ENCODE data around the gene CHERP. TPM values are rescaled to one million over a fixed set of nuclear protein-coding genes. Genes with fewer than 3 reads are reported as not detected.

The CHERP gene
- total and polyA plus RNA-seq, 2 of the 13 experiments (the other 11 are each of a cell fraction or from before 2014, with no cell fraction given): 4.3 to 5.4 TPM

DNA sequence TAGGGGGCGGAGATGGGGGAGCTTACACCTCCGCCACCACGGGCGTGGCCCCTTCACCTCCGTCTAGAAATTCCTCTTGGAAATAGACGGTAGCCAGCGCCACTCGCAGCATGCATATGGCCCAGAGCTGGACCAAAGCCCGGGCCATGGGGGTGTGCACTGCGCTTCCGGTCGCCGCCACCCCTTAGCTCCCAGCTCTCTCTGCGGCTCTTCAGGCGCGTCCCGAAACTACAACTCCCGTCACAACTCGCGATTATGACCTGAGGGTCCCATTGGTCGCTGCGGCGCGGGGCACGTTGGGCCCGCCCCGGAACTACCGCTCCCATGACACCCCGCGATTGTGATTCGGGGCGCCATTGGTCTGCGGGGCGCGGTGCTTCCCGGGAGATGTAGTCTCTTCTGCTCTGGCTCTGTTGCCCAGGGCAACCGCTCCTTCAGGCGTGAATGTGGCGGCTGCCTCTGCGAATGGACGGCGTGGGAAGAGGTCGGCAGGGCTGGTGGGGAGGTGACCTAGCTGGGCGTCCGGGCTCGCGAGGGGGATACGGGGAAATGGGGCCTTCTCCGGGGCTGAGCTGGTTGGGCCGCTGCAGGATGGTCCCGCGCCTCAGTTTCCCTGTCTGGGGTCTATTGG lies 46.1 kb downstream of the CHERP start, which contains the start of the genes C19orf44 and CALR3 (continued):
- TF ChIP-seq, protein P1, sequence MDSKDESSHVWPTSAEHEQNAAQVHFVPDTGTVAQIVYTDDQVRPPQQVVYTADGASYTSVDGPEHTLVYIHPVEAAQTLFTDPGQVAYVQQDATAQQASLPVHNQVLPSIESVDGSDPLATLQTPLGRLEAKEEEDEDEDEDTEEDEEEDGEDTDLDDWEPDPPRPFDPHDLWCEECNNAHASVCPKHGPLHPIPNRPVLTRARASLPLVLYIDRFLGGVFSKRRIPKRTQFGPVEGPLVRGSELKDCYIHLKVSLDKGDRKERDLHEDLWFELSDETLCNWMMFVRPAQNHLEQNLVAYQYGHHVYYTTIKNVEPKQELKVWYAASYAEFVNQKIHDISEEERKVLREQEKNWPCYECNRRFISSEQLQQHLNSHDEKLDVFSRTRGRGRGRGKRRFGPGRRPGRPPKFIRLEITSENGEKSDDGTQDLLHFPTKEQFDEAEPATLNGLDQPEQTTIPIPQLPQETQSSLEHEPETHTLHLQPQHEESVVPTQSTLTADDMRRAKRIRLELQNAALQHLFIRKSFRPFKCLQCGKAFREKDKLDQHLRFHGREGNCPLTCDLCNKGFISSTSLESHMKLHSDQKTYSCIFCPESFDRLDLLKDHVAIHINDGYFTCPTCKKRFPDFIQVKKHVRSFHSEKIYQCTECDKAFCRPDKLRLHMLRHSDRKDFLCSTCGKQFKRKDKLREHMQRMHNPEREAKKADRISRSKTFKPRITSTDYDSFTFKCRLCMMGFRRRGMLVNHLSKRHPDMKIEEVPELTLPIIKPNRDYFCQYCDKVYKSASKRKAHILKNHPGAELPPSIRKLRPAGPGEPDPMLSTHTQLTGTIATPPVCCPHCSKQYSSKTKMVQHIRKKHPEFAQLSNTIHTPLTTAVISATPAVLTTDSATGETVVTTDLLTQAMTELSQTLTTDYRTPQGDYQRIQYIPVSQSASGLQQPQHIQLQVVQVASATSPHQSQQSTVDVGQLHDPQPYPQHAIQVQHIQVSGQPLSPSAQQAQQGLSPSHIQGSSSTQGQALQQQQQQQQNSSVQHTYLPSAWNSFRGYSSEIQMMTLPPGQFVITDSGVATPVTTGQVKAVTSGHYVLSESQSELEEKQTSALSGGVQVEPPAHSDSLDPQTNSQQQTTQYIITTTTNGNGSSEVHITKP (CRISPR knock-in tag; IDR thresholded peaks at IDR 0.05; ENCODE audit: low read depth): peak; percentile 95
- TF ChIP-seq, protein P2, sequence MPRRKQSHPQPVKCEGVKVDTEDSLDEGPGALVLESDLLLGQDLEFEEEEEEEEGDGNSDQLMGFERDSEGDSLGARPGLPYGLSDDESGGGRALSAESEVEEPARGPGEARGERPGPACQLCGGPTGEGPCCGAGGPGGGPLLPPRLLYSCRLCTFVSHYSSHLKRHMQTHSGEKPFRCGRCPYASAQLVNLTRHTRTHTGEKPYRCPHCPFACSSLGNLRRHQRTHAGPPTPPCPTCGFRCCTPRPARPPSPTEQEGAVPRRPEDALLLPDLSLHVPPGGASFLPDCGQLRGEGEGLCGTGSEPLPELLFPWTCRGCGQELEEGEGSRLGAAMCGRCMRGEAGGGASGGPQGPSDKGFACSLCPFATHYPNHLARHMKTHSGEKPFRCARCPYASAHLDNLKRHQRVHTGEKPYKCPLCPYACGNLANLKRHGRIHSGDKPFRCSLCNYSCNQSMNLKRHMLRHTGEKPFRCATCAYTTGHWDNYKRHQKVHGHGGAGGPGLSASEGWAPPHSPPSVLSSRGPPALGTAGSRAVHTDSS (CRISPR knock-in tag; conservative IDR thresholded peaks at IDR 0.05): 0 out of 2 replicates have a peak, but pooled peaks have one; percentile 47
- TF ChIP-seq TAF1 (CRISPR knock-in tag; IDR thresholded peaks at IDR 0.05) (peak; percentile 36; the same call in 1 of the 2 replicates), ZNF746 (CRISPR knock-in tag; IDR thresholded peaks at IDR 0.05) (no peak), GATAD1 (CRISPR knock-in tag; IDR thresholded peaks at IDR 0.05) (peak; percentile 86), NFATC3 (CRISPR knock-in tag; IDR thresholded peaks at IDR 0.05) (0 out of 2 replicates have a peak, but pooled peaks have one; percentile 27), ELF3 (CRISPR knock-in tag; IDR thresholded peaks at IDR 0.05) (peak; percentile 51; the same call in 1 of the 2 replicates), YEATS2 (CRISPR knock-in tag; IDR thresholded peaks at IDR 0.05; ENCODE audit: borderline replicate concordance) (peak; percentile 85)
- TF ChIP-seq, protein P3, sequence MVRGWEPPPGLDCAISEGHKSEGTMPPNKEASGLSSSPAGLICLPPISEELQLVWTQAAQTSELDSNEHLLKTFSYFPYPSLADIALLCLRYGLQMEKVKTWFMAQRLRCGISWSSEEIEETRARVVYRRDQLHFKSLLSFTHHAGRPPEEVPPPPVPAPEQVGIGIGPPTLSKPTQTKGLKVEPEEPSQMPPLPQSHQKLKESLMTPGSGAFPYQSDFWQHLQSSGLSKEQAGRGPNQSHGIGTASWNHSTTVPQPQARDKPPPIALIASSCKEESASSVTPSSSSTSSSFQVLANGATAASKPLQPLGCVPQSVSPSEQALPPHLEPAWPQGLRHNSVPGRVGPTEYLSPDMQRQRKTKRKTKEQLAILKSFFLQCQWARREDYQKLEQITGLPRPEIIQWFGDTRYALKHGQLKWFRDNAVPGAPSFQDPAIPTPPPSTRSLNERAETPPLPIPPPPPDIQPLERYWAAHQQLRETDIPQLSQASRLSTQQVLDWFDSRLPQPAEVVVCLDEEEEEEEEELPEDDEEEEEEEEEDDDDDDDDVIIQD (CRISPR knock-in tag; IDR thresholded peaks at IDR 0.05; ENCODE audit: low read depth): peak; percentile 39; the same call in 1 of the 2 replicates
- TF ChIP-seq, protein P4, sequence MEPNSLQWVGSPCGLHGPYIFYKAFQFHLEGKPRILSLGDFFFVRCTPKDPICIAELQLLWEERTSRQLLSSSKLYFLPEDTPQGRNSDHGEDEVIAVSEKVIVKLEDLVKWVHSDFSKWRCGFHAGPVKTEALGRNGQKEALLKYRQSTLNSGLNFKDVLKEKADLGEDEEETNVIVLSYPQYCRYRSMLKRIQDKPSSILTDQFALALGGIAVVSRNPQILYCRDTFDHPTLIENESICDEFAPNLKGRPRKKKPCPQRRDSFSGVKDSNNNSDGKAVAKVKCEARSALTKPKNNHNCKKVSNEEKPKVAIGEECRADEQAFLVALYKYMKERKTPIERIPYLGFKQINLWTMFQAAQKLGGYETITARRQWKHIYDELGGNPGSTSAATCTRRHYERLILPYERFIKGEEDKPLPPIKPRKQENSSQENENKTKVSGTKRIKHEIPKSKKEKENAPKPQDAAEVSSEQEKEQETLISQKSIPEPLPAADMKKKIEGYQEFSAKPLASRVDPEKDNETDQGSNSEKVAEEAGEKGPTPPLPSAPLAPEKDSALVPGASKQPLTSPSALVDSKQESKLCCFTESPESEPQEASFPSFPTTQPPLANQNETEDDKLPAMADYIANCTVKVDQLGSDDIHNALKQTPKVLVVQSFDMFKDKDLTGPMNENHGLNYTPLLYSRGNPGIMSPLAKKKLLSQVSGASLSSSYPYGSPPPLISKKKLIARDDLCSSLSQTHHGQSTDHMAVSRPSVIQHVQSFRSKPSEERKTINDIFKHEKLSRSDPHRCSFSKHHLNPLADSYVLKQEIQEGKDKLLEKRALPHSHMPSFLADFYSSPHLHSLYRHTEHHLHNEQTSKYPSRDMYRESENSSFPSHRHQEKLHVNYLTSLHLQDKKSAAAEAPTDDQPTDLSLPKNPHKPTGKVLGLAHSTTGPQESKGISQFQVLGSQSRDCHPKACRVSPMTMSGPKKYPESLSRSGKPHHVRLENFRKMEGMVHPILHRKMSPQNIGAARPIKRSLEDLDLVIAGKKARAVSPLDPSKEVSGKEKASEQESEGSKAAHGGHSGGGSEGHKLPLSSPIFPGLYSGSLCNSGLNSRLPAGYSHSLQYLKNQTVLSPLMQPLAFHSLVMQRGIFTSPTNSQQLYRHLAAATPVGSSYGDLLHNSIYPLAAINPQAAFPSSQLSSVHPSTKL (CRISPR knock-in tag; IDR thresholded peaks at IDR 0.05): peak; percentile 23; the same call in 1 of the 2 replicates
- TF ChIP-seq, protein P5, sequence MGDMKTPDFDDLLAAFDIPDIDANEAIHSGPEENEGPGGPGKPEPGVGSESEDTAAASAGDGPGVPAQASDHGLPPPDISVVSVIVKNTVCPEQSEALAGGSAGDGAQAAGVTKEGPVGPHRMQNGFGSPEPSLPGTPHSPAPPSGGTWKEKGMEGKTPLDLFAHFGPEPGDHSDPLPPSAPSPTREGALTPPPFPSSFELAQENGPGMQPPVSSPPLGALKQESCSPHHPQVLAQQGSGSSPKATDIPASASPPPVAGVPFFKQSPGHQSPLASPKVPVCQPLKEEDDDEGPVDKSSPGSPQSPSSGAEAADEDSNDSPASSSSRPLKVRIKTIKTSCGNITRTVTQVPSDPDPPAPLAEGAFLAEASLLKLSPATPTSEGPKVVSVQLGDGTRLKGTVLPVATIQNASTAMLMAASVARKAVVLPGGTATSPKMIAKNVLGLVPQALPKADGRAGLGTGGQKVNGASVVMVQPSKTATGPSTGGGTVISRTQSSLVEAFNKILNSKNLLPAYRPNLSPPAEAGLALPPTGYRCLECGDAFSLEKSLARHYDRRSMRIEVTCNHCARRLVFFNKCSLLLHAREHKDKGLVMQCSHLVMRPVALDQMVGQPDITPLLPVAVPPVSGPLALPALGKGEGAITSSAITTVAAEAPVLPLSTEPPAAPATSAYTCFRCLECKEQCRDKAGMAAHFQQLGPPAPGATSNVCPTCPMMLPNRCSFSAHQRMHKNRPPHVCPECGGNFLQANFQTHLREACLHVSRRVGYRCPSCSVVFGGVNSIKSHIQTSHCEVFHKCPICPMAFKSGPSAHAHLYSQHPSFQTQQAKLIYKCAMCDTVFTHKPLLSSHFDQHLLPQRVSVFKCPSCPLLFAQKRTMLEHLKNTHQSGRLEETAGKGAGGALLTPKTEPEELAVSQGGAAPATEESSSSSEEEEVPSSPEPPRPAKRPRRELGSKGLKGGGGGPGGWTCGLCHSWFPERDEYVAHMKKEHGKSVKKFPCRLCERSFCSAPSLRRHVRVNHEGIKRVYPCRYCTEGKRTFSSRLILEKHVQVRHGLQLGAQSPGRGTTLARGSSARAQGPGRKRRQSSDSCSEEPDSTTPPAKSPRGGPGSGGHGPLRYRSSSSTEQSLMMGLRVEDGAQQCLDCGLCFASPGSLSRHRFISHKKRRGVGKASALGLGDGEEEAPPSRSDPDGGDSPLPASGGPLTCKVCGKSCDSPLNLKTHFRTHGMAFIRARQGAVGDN (CRISPR knock-in tag; IDR thresholded peaks at IDR 0.05): peak; percentile 95
- TF ChIP-seq, protein P6, sequence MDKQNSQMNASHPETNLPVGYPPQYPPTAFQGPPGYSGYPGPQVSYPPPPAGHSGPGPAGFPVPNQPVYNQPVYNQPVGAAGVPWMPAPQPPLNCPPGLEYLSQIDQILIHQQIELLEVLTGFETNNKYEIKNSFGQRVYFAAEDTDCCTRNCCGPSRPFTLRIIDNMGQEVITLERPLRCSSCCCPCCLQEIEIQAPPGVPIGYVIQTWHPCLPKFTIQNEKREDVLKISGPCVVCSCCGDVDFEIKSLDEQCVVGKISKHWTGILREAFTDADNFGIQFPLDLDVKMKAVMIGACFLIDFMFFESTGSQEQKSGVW (CRISPR knock-in tag; IDR thresholded peaks at IDR 0.05; ENCODE audit: borderline replicate concordance): no peak

Data from HepG2 (cell line).